Colonic mucosa (tissue), 4 donors: ENCODE measurements around the gene POR. TPM values are rescaled to one million over a fixed set of nuclear protein-coding genes. Genes with fewer than 3 reads are reported as not detected.
"Not testable (repeated sequence)": the region's sequence is repeated elsewhere in the genome, so short reads cannot be mapped to it uniquely, and the experiment has no call there.

Experiments
- DNase-seq: peaks from one replicate; pipeline ENCODE4 v3.0.0-alpha.2; 2020
- H3K27ac ChIP-seq: fragments of 200-600 bp; one replicate; pipeline ENCODE4 v1.8.0; 2021
- H3K27me3 ChIP-seq: fragments of 200-600 bp; one replicate; pipeline ENCODE4 v1.8.0; 2021
- H3K36me3 ChIP-seq: fragments of 200-600 bp; one replicate; pipeline ENCODE4 v1.8.0; 2021
- H3K4me1 ChIP-seq: fragments of 200-600 bp; one replicate; pipeline ENCODE4 v1.8.0; 2021; ENCODE audit warnings: mild to moderate bottlenecking
- H3K4me3 ChIP-seq: fragments of 200-600 bp; one replicate; pipeline ENCODE4 v1.8.0; 2021
- H3K9ac ChIP-seq, 2 donors: one replicate each; pipeline ENCODE4 v1.7.0; 2013; ENCODE audit warnings: control low read depth in 2 of 2, low read depth in 2 of 2, low read length in 2 of 2
- H3K9me3 ChIP-seq: fragments of 200-600 bp; one replicate; pipeline ENCODE4 v1.8.0; 2021
- intact Hi-C: fragments of 100-400 bp; cut with DNase I; formaldehyde crosslinking; loops from one replicate; pipeline ENCODE4 v1.14.1; 2022
- total RNA-seq, 2 donors: library from RNA; stranded (reverse); fragmentation: NEBNext Ultra II Directional in 1 of 2; extraction: Animal tissue kit (Norgen Biotek cat#: 25700) in 1 of 2; gene quantifications; one replicate each; pipeline ENCODE4 v1.2.1, GENCODE V29; 2021
- TF ChIP-seq, protein P1 (sequence below): fragments of 200-600 bp; IDR thresholded peaks from one replicate; pipeline ENCODE4 v1.8.0; 2022; ENCODE audit warnings: antibody characterized with exemption, mild to moderate bottlenecking
- donor health status: healthy.
- donor health status: DM: no; HTN: no; CAD: no.
- donor health status: DM: no; HTN: no; CAD: no.

Gene POR
- total RNA-seq, 2 donors from 2014 or later = 126 to 169 TPM

DNA sequence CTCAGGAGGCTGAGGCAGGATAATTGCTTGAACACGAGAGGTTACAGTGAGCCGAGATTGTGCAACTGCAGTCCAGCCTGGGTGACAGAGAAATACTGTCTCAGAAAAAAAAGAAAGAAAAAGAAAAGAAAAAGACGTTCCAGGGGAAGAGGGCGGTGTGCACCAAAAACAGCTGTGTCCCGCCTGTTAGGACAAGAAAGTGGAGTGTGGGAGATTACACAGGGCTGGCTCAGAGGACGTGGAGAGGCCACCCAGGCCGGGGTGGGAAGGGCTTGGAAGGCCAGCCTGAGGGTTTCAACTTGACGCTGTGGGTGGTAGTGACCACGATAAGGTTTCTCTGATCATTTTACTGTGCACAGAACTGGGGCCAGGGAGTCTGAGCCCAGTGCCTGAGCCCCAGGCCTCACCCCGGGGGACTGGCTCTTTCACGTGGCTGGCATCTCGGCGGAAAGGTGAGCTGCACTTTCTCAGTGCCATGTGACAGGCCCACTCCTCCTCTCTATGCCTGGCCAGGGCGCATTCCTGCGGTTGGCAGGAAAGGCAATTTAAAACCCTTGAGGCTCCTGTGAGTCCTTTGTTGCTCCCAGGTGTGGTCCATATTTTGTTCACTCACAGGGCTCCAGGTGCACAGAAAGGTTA is 22.2 kb upstream of the POR start:
- Histone ChIP-seq H3K36me3 (no peaks in the 10 kb centered on the region), H3K9me3 (no peaks in the 10 kb centered on the region), H3K27ac (no peak overlapping the region), H3K4me3 (no peak overlapping the region), H3K9ac (no peak overlapping the region), H3K4me1 (no peaks in the 10 kb centered on the region), H3K27me3 (no peaks in the 10 kb centered on the region)
- no peak for DNase-seq
- intact Hi-C loops = no loop called here
- TF ChIP-seq, protein P1, sequence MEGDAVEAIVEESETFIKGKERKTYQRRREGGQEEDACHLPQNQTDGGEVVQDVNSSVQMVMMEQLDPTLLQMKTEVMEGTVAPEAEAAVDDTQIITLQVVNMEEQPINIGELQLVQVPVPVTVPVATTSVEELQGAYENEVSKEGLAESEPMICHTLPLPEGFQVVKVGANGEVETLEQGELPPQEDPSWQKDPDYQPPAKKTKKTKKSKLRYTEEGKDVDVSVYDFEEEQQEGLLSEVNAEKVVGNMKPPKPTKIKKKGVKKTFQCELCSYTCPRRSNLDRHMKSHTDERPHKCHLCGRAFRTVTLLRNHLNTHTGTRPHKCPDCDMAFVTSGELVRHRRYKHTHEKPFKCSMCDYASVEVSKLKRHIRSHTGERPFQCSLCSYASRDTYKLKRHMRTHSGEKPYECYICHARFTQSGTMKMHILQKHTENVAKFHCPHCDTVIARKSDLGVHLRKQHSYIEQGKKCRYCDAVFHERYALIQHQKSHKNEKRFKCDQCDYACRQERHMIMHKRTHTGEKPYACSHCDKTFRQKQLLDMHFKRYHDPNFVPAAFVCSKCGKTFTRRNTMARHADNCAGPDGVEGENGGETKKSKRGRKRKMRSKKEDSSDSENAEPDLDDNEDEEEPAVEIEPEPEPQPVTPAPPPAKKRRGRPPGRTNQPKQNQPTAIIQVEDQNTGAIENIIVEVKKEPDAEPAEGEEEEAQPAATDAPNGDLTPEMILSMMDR = no peak

DNA sequence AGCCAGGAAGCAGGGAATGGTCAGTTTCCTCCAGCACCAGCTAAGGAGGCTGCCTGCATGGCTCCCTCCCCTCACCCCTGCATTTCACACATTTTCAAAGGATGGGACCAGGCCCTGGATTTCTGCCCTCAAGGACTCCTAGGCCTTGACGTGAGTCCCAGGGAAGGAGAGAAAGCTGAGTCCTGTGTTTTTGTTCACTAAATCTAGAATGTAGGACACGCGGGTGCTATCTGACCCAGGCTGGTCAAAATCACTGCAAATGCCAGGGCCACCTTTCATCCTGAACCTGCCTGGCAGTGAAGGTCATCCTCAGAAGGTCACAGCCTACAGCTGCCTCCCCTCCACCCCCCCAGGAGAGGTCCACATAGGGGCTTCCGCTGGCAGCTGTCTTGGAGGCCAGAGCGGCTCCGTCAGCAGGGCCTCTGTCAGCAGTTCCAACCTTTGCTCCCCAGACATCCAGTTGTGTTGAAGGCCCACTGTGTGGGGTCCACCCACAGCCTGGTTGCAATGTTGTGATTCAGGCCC is 18.1 kb upstream of the POR start:
- H3K27ac ChIP-seq = no peak overlapping the region
- H3K36me3 ChIP-seq = no peaks in the 10 kb centered on the region
- intact Hi-C loops = no loop called here
- H3K4me3 ChIP-seq = no peak overlapping the region
- H3K9me3 ChIP-seq = no peaks in the 10 kb centered on the region
- no peak overlapping the region for H3K9ac ChIP-seq
- no peaks in the 10 kb centered on the region for H3K4me1 ChIP-seq
- H3K27me3 ChIP-seq = no peaks in the 10 kb centered on the region
- TF ChIP-seq, protein P1 = no peak
- no peak for DNase-seq

DNA sequence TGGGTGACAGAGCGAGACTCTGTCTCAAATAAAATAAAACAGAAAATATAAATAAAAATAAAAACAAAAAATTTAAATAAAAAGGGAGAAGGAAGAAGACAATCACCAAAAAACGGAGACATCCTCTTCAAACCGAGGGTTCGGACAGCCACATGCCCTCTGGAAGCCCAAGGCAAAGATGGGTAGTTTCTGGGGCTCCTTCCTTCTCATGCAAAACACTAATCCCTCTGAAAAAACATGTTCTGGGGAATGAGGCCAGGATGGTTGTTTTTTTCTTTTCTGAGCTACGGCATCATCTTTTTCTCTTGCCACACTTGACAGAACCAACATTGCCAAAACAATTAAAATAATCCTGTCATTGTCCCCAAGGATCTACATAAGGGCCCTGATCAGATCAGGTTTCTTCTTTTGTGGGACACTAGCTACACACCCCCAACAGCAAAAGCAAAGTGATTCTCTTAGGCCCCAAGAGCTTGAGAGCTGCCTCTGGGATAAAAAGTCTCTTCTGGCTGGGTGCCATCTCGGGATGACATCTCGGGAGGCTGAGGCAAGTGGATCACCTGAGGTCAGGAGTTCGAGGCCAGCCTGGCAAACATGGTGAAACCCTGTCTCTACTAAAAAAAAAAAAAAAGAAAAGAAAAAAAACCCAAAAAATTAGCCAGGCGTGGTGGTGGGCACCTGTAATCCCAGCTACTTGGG is 14.2 kb upstream of the POR start:
- intact Hi-C loops = no loop called here

DNA sequence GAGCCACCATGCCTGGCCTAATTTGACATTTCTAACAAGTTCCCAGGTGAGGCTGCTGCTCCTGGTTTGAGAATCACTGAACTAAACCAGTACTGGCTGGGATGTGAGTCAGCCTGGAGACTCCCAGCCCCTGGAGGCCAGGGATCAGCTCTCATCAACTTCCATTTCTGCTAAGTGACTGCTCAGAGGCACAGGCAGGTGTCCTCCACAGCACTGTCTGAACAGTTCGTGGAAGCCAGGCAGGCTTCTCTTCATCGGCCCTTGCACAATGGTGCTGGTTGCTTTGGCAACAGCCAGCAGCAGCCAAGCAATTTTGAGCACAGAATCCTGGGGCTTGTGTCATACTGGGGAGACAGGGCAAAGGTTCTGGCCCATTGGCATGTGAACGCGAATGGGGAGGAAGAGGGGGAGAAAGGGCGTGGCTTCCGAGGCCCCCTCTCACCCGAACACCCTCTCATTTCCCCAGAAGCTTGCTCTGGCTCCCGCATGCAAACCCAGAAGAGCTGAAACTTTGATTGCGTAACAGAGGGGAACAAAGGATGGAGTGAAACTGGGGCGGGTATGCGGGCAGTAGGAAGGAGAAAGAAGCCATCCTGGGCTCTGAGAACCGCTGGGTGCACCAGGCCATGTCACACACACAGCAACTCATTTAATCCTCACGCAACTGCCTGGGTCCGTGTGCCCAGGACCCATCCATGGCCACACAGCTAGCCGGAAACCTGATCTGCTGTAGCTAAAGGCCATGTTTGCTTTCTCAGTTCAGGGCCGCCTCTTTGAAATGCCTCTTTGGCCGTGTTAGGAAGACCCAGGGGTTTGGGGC is 9.0 kb upstream of the POR start:
- DNase-seq = peak; percentile 27
- no peak overlapping the region for H3K9ac ChIP-seq
- H3K4me1 ChIP-seq = no peaks in the 10 kb centered on the region
- TF ChIP-seq, protein P1 = no peak
- no peaks in the 10 kb centered on the region for H3K36me3 ChIP-seq
- intact Hi-C loops = no loop called here
- H3K4me3 ChIP-seq = no peak overlapping the region
- no peaks in the 10 kb centered on the region for H3K9me3 ChIP-seq
- no peak overlapping the region for H3K27ac ChIP-seq
- H3K27me3 ChIP-seq = no peaks in the 10 kb centered on the region

More for the DNA sequence above, 14.2 kb upstream of the POR start:
- TF ChIP-seq, protein P1 = no peak
- Histone ChIP-seq H3K36me3 (no peaks in the 10 kb centered on the region), H3K4me1 (no peaks in the 10 kb centered on the region), H3K27me3 (no peaks in the 10 kb centered on the region), H3K9ac (no peak overlapping the region), H3K9me3 (no peaks in the 10 kb centered on the region), H3K4me3 (no peak overlapping the region), H3K27ac (no peak overlapping the region)
- no peak for DNase-seq

DNA sequence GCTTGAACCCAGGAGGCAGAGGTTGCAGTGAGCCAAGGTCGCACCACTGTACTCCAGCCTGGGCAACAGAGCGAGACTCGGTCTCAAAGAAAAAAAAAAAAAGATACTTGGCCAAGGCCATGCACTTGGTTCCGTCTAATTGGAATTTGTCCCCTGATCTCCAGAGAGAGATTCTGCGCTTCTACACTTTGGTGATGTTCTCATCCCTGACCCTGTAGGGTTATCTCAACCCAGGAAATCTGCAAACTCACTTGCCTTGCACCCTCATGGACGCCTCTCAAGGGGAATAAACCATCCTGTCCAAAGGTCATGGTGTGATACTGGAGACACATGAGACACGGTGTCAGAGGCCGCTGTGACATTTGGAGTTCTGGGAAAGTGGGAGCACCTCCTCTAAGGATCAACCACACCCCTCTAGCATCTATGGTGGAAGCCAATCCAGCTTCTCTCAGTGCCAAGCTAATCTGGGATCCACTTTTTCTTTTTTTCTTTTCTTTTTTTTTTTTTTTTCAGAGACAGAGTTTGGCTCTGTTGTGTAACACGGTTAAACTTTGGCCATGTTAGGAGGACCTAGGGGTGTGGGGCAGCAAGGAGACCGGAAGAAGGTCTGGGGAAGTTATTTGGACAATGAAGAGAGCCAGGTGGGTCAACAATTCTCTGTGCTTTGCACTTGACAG is 7.8 kb upstream of the POR start:
- H3K27me3 ChIP-seq = no peaks in the 10 kb centered on the region
- no peak overlapping the region for H3K27ac ChIP-seq
- H3K36me3 ChIP-seq = no peaks in the 10 kb centered on the region
- no peak overlapping the region for H3K4me3 ChIP-seq
- no peak for DNase-seq
- TF ChIP-seq, protein P1 = no peak
- intact Hi-C loops = no loop called here
- no peak overlapping the region for H3K9ac ChIP-seq
- H3K4me1 ChIP-seq = no peaks in the 10 kb centered on the region
- no peaks in the 10 kb centered on the region for H3K9me3 ChIP-seq

DNA sequence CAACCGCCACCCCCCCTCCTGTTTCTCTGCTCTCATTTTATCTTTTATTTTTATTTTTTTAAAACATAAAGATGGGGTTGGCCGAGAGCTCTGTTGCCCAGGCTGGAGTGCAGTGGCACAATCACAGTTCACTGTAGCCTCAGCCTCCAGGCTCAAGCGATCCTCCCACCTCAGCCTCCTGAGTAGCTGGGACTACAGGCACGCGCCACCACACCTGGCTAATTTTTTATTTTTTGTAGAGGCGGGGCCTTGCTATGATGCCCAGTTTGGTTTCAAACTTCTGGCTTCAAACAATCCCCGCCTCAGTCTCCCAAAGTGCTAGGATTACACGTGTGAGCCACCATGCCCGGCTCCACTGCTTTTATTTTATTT is 7.3 kb upstream of the POR start:
- intact Hi-C loops, H3K27ac ChIP-seq, H3K9ac ChIP-seq, H3K27me3 ChIP-seq, H3K4me3 ChIP-seq, DNase-seq, H3K9me3 ChIP-seq, H3K36me3 ChIP-seq, H3K4me1 ChIP-seq: not testable (repeated sequence)
